Endothelial cell of umbilical vein (primary cell): ENCODE data around the gene ANP32A. TPM values are rescaled to one million over a fixed set of nuclear protein-coding genes. Genes with fewer than 3 reads are reported as not detected.

ENCODE experiments used
- BruUV-seq: library from RNA; stranded (reverse); fragments of 400-500 nt; replicated peaks from 2 replicates; lab custom pipeline; 2021; lab: Mats Ljungman, UMichigan
- CTCF ChIA-PET: fragments of 300-600, 350-600 bp; sonication (Branson Sonifier 250); formaldehyde crosslinking; loops from one replicate; lab custom pipeline; 2021; ENCODE audit warnings: antibody characterized with exemption, inconsistent platforms; lab: Charles Lee
- POLR2A ChIA-PET: fragments of 300-600, 350-600 bp; sonication (Branson Sonifier 250); formaldehyde crosslinking; loops from one replicate; lab custom pipeline; 2021; ENCODE audit warnings: antibody characterized with exemption, inconsistent platforms; lab: Charles Lee
- DNase-seq: peaks from one replicate; pipeline ENCODE4 v3.0.0-alpha.2; 2011; ENCODE audit warnings: low read depth, low spot score
- FAIRE-seq: peaks from 2 replicates; lab custom pipeline; 2011; peaks lifted over from hg19 to GRCh38; lab: Jason Lieb, UNC
- H2AFZ ChIP-seq: 2 replicates; pipeline ENCODE4 v1.6.0; 2012; ENCODE audit warnings: low read depth, low read length, control low read depth, inconsistent platforms
- H3K27ac ChIP-seq: 2 replicates; pipeline ENCODE4 v1.5.1; 2011; ENCODE audit warnings: low read depth, mild to moderate bottlenecking, control low read depth, low read length, moderate library complexity; ENCODE audit not compliant: insufficient read depth
- H3K27me3 ChIP-seq, 2 experiments: 2 replicates each; pipeline versions ENCODE4 v1.6.0 to v1.6.1; 2011; ENCODE audit warnings: low read length in 2 of 2, mixed read lengths in 1 of 2; ENCODE audit not compliant: control insufficient read depth in 2 of 2, insufficient read depth in 2 of 2
- H3K36me3 ChIP-seq, 2 experiments: 2 replicates in 1 of 2; 3 replicates in 1 of 2; pipeline ENCODE4 v1.5.1; 2011; ENCODE audit warnings: low read length in 2 of 2, mild to moderate bottlenecking in 1 of 2, moderate library complexity in 1 of 2; ENCODE audit not compliant: control insufficient read depth in 2 of 2, insufficient read depth in 2 of 2; ENCODE audit errors: extremely low read depth in 1 of 2
- H3K4me1 ChIP-seq: 3 replicates; pipeline ENCODE4 v1.5.1; 2011; ENCODE audit warnings: mild to moderate bottlenecking, low read length; ENCODE audit not compliant: control insufficient read depth, insufficient read depth; ENCODE audit errors: extremely low read depth
- H3K4me2 ChIP-seq: 2 replicates; pipeline ENCODE4 v1.6.1; 2011; ENCODE audit warnings: low read length, control low read depth, mixed read lengths; ENCODE audit not compliant: insufficient read depth
- H3K4me3 ChIP-seq, 3 experiments: fragments of 200-600 bp in 1 of 3; sonication (generic), shearing (Covaris generic) in 1 of 3; replicated peaks in 1 of 3; 2 replicates each; pipeline ENCODE4 v1.5.1; 2011 to 2016; ENCODE audit warnings: control low read depth in 3 of 3, low read length in 3 of 3, mild to moderate bottlenecking in 2 of 3, inconsistent platforms in 1 of 3, low read depth in 1 of 3, moderate library complexity in 1 of 3; ENCODE audit not compliant: insufficient read depth in 1 of 3
- H3K79me2 ChIP-seq: 2 replicates; pipeline ENCODE4 v1.6.0; 2012; ENCODE audit warnings: low read length, inconsistent platforms; ENCODE audit not compliant: control insufficient read depth, insufficient read depth
- H3K9ac ChIP-seq: replicated peaks from 2 replicates; pipeline ENCODE3; 2011; ENCODE audit warnings: low read length, control low read depth; ENCODE audit not compliant: insufficient read depth; ENCODE audit errors: extremely low read depth
- H3K9me1 ChIP-seq: replicated peaks from 3 replicates; pipeline ENCODE4 v1.6.0; 2011; ENCODE audit warnings: mild to moderate bottlenecking, low read length; ENCODE audit not compliant: control insufficient read depth, insufficient read depth; ENCODE audit errors: extremely low read depth
- H3K9me3 ChIP-seq: replicated peaks from 2 replicates; pipeline ENCODE4 v1.5.1; 2012; ENCODE audit warnings: low read length, inconsistent platforms; ENCODE audit not compliant: control insufficient read depth, insufficient read depth
- H4K20me1 ChIP-seq: replicated peaks from 2 replicates; pipeline ENCODE3; 2011; ENCODE audit warnings: mild to moderate bottlenecking, low read length; ENCODE audit not compliant: control insufficient read depth, insufficient read depth; ENCODE audit errors: extremely low read depth
- FOS ChIP-seq: IDR thresholded peaks from 2 replicates; pipeline ENCODE4 v1.6.1; 2011; ENCODE audit warnings: mild to moderate bottlenecking, low read length, moderate library complexity, borderline replicate concordance; ENCODE audit not compliant: insufficient read depth
- GATA2 ChIP-seq: IDR thresholded peaks from 2 replicates; pipeline ENCODE4 v1.7.0; 2011; ENCODE audit warnings: low read depth, mild to moderate bottlenecking, moderate library complexity, mixed read lengths, low read length; ENCODE audit not compliant: insufficient read length, insufficient read depth
- JUN ChIP-seq: IDR thresholded peaks from 2 replicates; pipeline ENCODE4 v1.6.1; 2011; ENCODE audit warnings: borderline replicate concordance, low read depth; ENCODE audit not compliant: insufficient read length, insufficient read depth
- MYC ChIP-seq: IDR thresholded peaks from one replicate; pipeline ENCODE4 v1.6.1; 2011; ENCODE audit warnings: mild to moderate bottlenecking, low read depth, low read length
- POLR2AphosphoS5 ChIP-seq: IDR thresholded peaks from 2 replicates; pipeline ENCODE4 v1.6.1; 2012; ENCODE audit warnings: low read depth, mild to moderate bottlenecking, control low read depth, low read length, moderate library complexity; ENCODE audit not compliant: insufficient read depth
- dilution Hi-C: fragments of 300-500 bp; cut with MboI; formaldehyde crosslinking; loops from one replicate; pipeline ENCODE4 v1.15.0; 2019; ENCODE audit warnings: low sequenced_read_pairs; ENCODE audit not compliant: extremely low pct_ligation_motif_present
- intact Hi-C: fragments of 100-400 bp; cut with micrococcal nuclease; formaldehyde crosslinking; loops from one replicate; pipeline ENCODE4 v1.10.0; 2022
- polyA plus RNA-seq, 4 experiments: library from polyadenylated mRNA; depleted of rRNA in 3 of 4; stranded (reverse) in 3 of 4; unstranded in 1 of 4; fragments of >200 nt; gene quantifications; 2 replicates each; pipeline versions ENCODE4 v1.2.1 to v1.2.3, GENCODE V29; 2011 to 2012; ENCODE audit warnings: missing spikeins in 1 of 4
- total RNA-seq: library from RNA; stranded (reverse); gene quantifications from 2 replicates; pipeline ENCODE4 v1.2.3, GENCODE V29; 2021
- TF ChIP-seq, protein P1 (sequence below): IDR thresholded peaks from 2 replicates; pipeline ENCODE4 v1.6.1; 2011; ENCODE audit not compliant: insufficient read depth, insufficient read length

Gene ANP32A
- total and polyA plus RNA-seq, 2 donors (not counting 3 experiments of a cell fraction or from before 2014, with no cell fraction given) = 37.9 to 169 TPM

DNA sequence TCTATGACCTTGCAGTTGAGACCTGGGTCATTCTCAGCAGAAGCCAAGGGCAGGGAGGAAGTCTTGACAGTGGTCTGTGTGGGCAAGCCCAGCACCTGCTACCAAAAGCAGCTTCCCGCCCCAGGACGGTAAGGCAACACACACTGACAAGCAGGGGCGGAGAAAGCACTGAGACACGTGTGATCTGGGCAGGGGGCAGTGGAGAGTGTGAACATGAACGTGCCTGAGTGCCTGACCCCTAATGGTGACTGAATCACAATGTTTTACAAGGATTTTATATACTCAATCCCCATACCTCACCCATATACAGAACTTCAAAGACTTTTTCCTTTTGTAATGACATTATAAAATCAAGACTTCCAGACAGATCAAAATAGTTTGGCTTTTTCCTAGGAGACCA is 35.2 kb downstream of the ANP32A start:
- no peak for TF ChIP-seq FOS
- no peak for TF ChIP-seq POLR2AphosphoS5
- TF ChIP-seq JUN = no peak
- no peak for TF ChIP-seq MYC
- no peak for TF ChIP-seq GATA2
- ChIA-PET POLR2A (no interaction called here), CTCF (interaction anchor here (1.1 to 3.5 kb wide), 5 partner anchors 9 to 226 kb away, joined by 3 to 45 read pairs (median 15); no protein-coding TSS in a partner anchor)
- dilution Hi-C loops = no loop called here
- H3K4me2 ChIP-seq = no peak overlapping the region
- BruUV-seq = no TSS peak
- FAIRE-seq (no peak), DNase-seq (no peak)
- H3K36me3 ChIP-seq = peaks cover 5 to 27% of the 10 kb centered on the region in 2 experiments
- no peak overlapping the region for H2AFZ ChIP-seq
- H3K9ac ChIP-seq = no peak overlapping the region
- H3K27me3 ChIP-seq = no peaks in the 10 kb centered on the region
- H3K27ac ChIP-seq = no peak overlapping the region
- no peaks in the 10 kb centered on the region for H4K20me1 ChIP-seq
- H3K79me2 ChIP-seq = peaks cover 20% of the 10 kb centered on the region
- H3K4me1 ChIP-seq = peaks cover 24% of the 10 kb centered on the region
- no peaks in the 10 kb centered on the region for H3K9me1 ChIP-seq
- intact Hi-C loops = no loop called here
- no peaks in the 10 kb centered on the region for H3K9me3 ChIP-seq
- no peak overlapping the region for H3K4me3 ChIP-seq

DNA sequence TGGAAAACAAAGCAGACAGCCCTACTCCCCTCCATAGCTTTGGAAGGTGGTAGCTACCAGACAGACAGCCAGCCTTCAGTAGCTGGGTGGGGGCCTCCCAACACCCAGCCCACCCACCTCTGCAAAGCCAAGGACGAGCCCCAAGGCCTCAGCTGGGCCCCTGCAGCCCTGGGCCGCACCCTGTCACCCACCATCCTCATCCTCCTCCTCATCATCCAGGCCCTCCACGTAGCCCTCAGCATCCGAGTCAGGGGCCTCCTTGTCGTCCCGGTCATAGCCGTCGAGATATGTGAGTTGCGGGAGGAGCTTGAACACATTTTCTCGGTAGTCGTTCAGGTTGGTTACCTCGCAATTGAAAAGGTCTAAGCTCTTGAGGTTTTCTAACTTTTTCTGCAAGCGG is 36.5 kb downstream of the ANP32A start:
- H3K4me2 ChIP-seq = no peak overlapping the region
- H3K9ac ChIP-seq = no peak overlapping the region
- H3K27me3 ChIP-seq = no peaks in the 10 kb centered on the region
- POLR2A ChIA-PET = no interaction called here
- no TSS peak for BruUV-seq
- no peak overlapping the region for H3K4me3 ChIP-seq
- H3K36me3 ChIP-seq = peaks cover 9 to 37% of the 10 kb centered on the region in 2 experiments
- FAIRE-seq (no peak), DNase-seq (no peak)
- H3K9me1 ChIP-seq = no peaks in the 10 kb centered on the region
- H2AFZ ChIP-seq = no peak overlapping the region
- H3K79me2 ChIP-seq = peaks cover 8% of the 10 kb centered on the region
- dilution Hi-C loops (no loop called here), intact Hi-C loops (no loop called here)
- CTCF ChIA-PET = interaction anchor here (0.8 to 3.5 kb wide), 10 partner anchors 8 to 141 kb away, joined by 3 to 45 read pairs (median 6); no protein-coding TSS in a partner anchor
- H3K9me3 ChIP-seq = no peaks in the 10 kb centered on the region
- no peak for TF ChIP-seq MYC
- TF ChIP-seq POLR2AphosphoS5 = no peak
- TF ChIP-seq, protein P1, sequence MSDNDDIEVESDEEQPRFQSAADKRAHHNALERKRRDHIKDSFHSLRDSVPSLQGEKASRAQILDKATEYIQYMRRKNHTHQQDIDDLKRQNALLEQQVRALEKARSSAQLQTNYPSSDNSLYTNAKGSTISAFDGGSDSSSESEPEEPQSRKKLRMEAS = no peak
- no peak for TF ChIP-seq GATA2
- peaks cover 14% of the 10 kb centered on the region for H3K4me1 ChIP-seq
- no peaks in the 10 kb centered on the region for H4K20me1 ChIP-seq
- H3K27ac ChIP-seq = no peak overlapping the region
